ENCODE measurements around the gene AGAP6.
"Not testable (repeated sequence)": the region's sequence is repeated elsewhere in the genome, so short reads cannot be mapped to it uniquely, and the experiment has no call there.

AGAP6 gene

GRCh38 chr10:50059946-50060345 lies 71.7 kb downstream of the AGAP6 start:
- not testable (repeated sequence) for H3K4me1 ChIP-seq (ENCODE audit: insufficient read depth, low read length); H3K27me3 ChIP-seq (ENCODE audit: insufficient read depth, low read length); H3K4me3 ChIP-seq (ENCODE audit: low read length); H3K9me3 ChIP-seq (ENCODE audit: insufficient read depth, low read depth, low read length); H3K27ac ChIP-seq (ENCODE audit: low read depth, low read length); H3K9ac ChIP-seq (ENCODE audit: low read depth, low read length); H3K36me3 ChIP-seq (ENCODE audit: insufficient read depth, low read length)
- WGBS = 84% methylated on average over 8 of the region's 10 CpGs
